EL (cell line): Measurements from ENCODE around the gene CFAP77.
A peak's percentile ranks its signal among the peaks of the same experiment; 100 is the strongest.

Experiments
- DNase-seq: peaks from one replicate; pipeline ENCODE4 v3.0.0-alpha.2; 2016

Gene CFAP77

GRCh38 chr9:132584601-132585560, 174.9 kb downstream of the CFAP77 start:
- peak; percentile 50 for DNase-seq

GRCh38 chr9:132585954-132586829, 176.2 kb downstream of the CFAP77 start:
- DNase-seq: no peak

- DNase-seq: no peak
Measured at GRCh38 chr9:132586830-132587591, 177.0 kb downstream of the CFAP77 start.

- no peak for DNase-seq
Measured at GRCh38 chr9:132587592-132587955, 177.6 kb downstream of the CFAP77 start.

- DNase-seq: no peak
Measured at GRCh38 chr9:132588098-132588497, 178.1 kb downstream of the CFAP77 start.

- no peak for DNase-seq
Measured at GRCh38 chr9:132588501-132589147, 178.6 kb downstream of the CFAP77 start.

- DNase-seq: no peak
Measured at GRCh38 chr9:132589148-132590036, 179.4 kb downstream of the CFAP77 start.

GRCh38 chr9:132590037-132590317, 180.0 kb downstream of the CFAP77 start:
- DNase-seq: no peak

- DNase-seq: no peak
Measured at GRCh38 chr9:132590318-132591182, 180.5 kb downstream of the CFAP77 start.

- no peak for DNase-seq
Measured at GRCh38 chr9:132591244-132591643, 181.2 kb downstream of the CFAP77 start.

GRCh38 chr9:132591751-132592314, 181.8 kb downstream of the CFAP77 start:
- no peak for DNase-seq

- DNase-seq: no peak
Measured at GRCh38 chr9:132592451-132592850, 182.4 kb downstream of the CFAP77 start.

- DNase-seq: no peak
Measured at GRCh38 chr9:132594412-132594811, 184.4 kb downstream of the CFAP77 start.

- no peak for DNase-seq
Measured at GRCh38 chr9:132595319-132595718, 185.3 kb downstream of the CFAP77 start.

- no peak for DNase-seq
Measured at GRCh38 chr9:132596200-132596599, 186.2 kb downstream of the CFAP77 start.

- DNase-seq: no peak
Measured at GRCh38 chr9:132597073-132597775, 187.2 kb downstream of the CFAP77 start.

- no peak for DNase-seq
Measured at GRCh38 chr9:132600326-132600984, 190.4 kb downstream of the CFAP77 start.

GRCh38 chr9:132602207-132602606, 192.2 kb downstream of the CFAP77 start:
- no peak for DNase-seq

- DNase-seq: no peak
Measured at GRCh38 chr9:132605387-132605786, 195.4 kb downstream of the CFAP77 start.
